ENCODE results near the gene PLXNB3.
"Not testable (repeated sequence)": the region's sequence is repeated elsewhere in the genome, so short reads cannot be mapped to it uniquely, and the experiment has no call there.

The PLXNB3 gene

DNA sequence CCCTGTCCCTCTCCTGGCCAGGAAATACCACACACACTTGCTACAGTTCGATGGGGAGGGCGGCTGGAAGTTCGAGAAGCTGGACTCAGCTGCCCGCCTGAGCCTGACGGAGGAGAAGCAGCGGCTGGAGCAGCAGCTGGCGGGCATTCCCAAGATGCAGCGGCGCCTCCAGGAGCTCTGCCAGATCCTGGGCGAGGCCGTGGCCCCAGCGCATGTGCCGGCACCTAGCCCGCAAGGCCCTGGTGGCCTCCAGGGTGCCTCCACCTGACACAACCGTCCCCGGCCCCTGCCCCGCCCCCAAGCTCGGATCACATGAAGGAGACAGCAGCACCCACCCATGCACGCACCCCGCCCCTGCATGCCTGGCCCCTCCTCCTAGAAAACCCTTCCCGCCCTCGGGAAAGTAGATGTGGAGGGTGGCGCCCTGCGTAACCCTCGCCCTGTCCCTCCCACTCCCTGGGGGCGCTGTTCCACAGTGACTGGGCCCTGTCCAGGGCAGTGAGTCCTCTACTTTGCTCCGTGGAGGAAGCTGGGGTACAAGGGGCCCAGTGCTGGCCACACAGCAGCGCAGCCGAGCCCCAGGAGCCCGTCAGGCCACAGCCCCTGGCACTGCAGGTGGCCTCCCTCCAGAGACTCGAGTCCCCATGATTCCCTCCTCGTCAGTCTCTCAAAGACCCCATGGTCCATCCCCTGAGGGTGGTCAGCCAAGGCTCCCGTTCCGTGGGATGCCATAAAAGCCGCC is 20.4 kb upstream of the PLXNB3 start:
- H3K4me3 ChIP-seq (ENCODE audit: low read length) = not testable (repeated sequence)

DNA sequence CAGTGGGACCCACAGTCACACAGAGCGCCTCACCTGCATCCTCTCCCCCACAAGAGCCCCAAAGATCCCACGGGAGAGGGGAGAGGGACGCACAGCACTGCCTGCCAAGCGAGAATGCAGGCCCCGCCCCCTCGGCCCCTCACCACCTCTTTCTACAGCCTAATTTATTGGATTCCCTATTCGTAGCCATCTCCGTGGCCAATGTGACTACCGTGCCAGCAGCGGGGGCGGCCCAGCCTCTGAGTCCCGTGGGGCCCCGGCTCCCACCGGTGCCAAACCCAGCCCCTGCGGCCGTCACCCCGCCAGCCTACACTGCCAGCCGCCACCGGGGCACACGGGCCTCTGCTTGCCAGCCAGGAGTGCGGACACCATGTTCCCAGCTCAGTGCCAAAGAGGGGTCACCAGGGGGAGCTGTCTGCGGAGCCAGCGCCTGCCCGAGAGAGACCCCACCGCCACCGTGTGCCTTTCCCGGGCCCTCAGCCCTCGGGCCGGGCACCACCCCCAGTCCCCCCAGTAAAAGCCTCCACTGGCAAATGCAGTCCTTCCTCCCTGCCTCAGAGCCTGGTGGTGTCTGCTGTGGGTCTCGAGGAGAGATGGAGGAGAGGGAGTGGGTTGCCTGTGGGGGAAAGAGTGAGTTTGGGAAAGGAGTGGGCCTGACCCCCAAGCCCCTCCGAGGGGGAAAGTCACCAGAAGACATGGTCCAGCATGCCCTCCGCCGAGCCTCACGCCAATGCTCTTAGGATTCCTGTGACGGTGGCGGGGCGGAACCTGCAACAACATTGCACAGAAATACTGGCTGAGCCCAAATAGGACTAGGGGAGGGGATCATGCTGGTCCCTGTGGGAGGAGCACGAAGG is 19.6 kb upstream of the PLXNB3 start:
- no peak overlapping the region for H3K27ac ChIP-seq (ENCODE audit: low read length)

More for the DNA sequence above, 20.4 kb upstream of the PLXNB3 start:
- H3K79me2 ChIP-seq (ENCODE audit: low read length); H4K20me1 ChIP-seq (ENCODE audit: insufficient read depth, low read length); H2AFZ ChIP-seq (ENCODE audit: low read length); H3K27ac ChIP-seq (ENCODE audit: low read length); H3K27me3 ChIP-seq (replicated peaks; ENCODE audit: insufficient read depth, low read length); H3K36me3 ChIP-seq (replicated peaks; ENCODE audit: insufficient read depth, low read length); H3K9me2 ChIP-seq (replicated peaks; ENCODE audit: insufficient read depth, low read length); H3K4me2 ChIP-seq (ENCODE audit: low read depth, low read length); H3K4me1 ChIP-seq (ENCODE audit: low read length); H3F3A ChIP-seq (ENCODE audit: insufficient read depth, low read length); H3K9me3 ChIP-seq (replicated peaks; ENCODE audit: insufficient read depth, low read length); DNase-seq; H3K9ac ChIP-seq (ENCODE audit: low read length): not testable (repeated sequence)

DNA sequence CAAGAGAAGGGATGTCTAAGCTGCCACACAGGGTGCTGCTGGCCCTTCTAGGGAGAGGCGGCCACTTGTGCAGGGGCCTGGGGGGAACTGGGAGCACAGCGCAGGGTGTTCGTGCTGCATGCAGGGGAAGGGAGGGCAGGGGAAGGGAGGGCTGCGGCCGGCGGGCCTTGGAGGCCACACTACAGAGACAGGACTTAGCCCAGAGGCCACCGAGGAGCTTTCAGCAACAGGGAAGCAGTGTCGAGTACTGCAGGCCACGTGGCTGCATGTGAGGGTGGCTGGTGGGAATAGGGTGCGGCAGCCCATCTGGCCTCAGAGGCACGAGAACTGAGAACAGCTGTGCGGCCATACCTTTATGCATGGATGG is 19.0 kb upstream of the PLXNB3 start:
- not testable (repeated sequence) for H4K20me1 ChIP-seq (ENCODE audit: insufficient read depth, low read length); H3K9ac ChIP-seq (ENCODE audit: low read length); H3K79me2 ChIP-seq (ENCODE audit: low read length); H2AFZ ChIP-seq (ENCODE audit: low read length); H3K36me3 ChIP-seq (replicated peaks; ENCODE audit: insufficient read depth, low read length); H3K4me2 ChIP-seq (ENCODE audit: low read depth, low read length); H3K9me2 ChIP-seq (replicated peaks; ENCODE audit: insufficient read depth, low read length); H3K27ac ChIP-seq (ENCODE audit: low read length); H3K9me3 ChIP-seq (replicated peaks; ENCODE audit: insufficient read depth, low read length); DNase-seq; H3K4me1 ChIP-seq (ENCODE audit: low read length); H3K4me3 ChIP-seq (ENCODE audit: low read length); H3K27me3 ChIP-seq (replicated peaks; ENCODE audit: insufficient read depth, low read length); H3F3A ChIP-seq (ENCODE audit: insufficient read depth, low read length)

More for the DNA sequence above, 19.6 kb upstream of the PLXNB3 start:
- H3K4me1 ChIP-seq (ENCODE audit: low read length) = no peaks in the 10 kb centered on the region
- no peaks in the 10 kb centered on the region for H3K27me3 ChIP-seq (replicated peaks; ENCODE audit: insufficient read depth, low read length)
- no peak overlapping the region for H2AFZ ChIP-seq (ENCODE audit: low read length)
- no peak overlapping the region for H3K4me2 ChIP-seq (ENCODE audit: low read depth, low read length)
- no peaks in the 10 kb centered on the region for H3K79me2 ChIP-seq (ENCODE audit: low read length)
- DNase-seq = no peak
- H3K4me3 ChIP-seq (ENCODE audit: low read length) = no peak overlapping the region
- H3K36me3 ChIP-seq (replicated peaks; ENCODE audit: insufficient read depth, low read length) = no peaks in the 10 kb centered on the region
- H3K9me2 ChIP-seq (replicated peaks; ENCODE audit: insufficient read depth, low read length) = no peaks in the 10 kb centered on the region
- no peaks in the 10 kb centered on the region for H4K20me1 ChIP-seq (ENCODE audit: insufficient read depth, low read length)
- H3K9ac ChIP-seq (ENCODE audit: low read length) = no peak overlapping the region
- no peaks in the 10 kb centered on the region for H3F3A ChIP-seq (ENCODE audit: insufficient read depth, low read length)
- H3K9me3 ChIP-seq (replicated peaks; ENCODE audit: insufficient read depth, low read length) = no peaks in the 10 kb centered on the region
- no peak for TF ChIP-seq EZH2 (optimal IDR thresholded peaks at IDR 0.05; ENCODE audit: low read depth, low read length)
- TF ChIP-seq, protein P1, sequence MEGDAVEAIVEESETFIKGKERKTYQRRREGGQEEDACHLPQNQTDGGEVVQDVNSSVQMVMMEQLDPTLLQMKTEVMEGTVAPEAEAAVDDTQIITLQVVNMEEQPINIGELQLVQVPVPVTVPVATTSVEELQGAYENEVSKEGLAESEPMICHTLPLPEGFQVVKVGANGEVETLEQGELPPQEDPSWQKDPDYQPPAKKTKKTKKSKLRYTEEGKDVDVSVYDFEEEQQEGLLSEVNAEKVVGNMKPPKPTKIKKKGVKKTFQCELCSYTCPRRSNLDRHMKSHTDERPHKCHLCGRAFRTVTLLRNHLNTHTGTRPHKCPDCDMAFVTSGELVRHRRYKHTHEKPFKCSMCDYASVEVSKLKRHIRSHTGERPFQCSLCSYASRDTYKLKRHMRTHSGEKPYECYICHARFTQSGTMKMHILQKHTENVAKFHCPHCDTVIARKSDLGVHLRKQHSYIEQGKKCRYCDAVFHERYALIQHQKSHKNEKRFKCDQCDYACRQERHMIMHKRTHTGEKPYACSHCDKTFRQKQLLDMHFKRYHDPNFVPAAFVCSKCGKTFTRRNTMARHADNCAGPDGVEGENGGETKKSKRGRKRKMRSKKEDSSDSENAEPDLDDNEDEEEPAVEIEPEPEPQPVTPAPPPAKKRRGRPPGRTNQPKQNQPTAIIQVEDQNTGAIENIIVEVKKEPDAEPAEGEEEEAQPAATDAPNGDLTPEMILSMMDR (IDR thresholded peaks at IDR 0.05; ENCODE audit: low read length) = no peak
- no peak for TF ChIP-seq EZH2phosphoT487 (IDR thresholded peaks at IDR 0.05; ENCODE audit: low read length)

DNA sequence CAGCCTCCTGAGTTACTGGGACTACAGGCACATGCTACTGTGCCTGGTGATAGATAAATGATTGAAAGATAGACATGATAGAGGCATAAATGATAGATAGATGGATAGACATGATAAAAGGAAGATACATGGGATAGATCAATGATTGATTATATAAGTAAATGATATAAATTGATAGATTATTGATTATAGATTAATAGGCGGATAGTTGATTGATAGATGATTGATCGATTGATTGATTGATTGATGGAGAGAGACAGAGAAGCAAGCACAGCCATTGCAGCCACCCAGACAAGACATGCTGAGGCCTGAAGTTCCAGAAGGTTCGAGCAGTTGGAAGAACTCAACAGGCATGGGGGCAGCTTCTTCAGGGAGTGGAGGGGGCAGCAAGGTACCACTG is 17.7 kb upstream of the PLXNB3 start:
- Histone ChIP-seq H3K27me3 (replicated peaks; ENCODE audit: insufficient read depth, low read length) (no peaks in the 10 kb centered on the region), H3K4me3 (ENCODE audit: low read length) (no peak overlapping the region), H3F3A (ENCODE audit: insufficient read depth, low read length) (no peaks in the 10 kb centered on the region), H3K27ac (ENCODE audit: low read length) (no peak overlapping the region), H3K9me3 (replicated peaks; ENCODE audit: insufficient read depth, low read length) (no peaks in the 10 kb centered on the region), H3K79me2 (ENCODE audit: low read length) (no peaks in the 10 kb centered on the region), H3K9ac (ENCODE audit: low read length) (no peak overlapping the region), H3K4me1 (ENCODE audit: low read length) (no peaks in the 10 kb centered on the region), H2AFZ (ENCODE audit: low read length) (no peak overlapping the region), H3K4me2 (ENCODE audit: low read depth, low read length) (no peak overlapping the region), H4K20me1 (ENCODE audit: insufficient read depth, low read length) (no peaks in the 10 kb centered on the region), H3K36me3 (replicated peaks; ENCODE audit: insufficient read depth, low read length) (no peaks in the 10 kb centered on the region), H3K9me2 (replicated peaks; ENCODE audit: insufficient read depth, low read length) (no peaks in the 10 kb centered on the region)
- TF ChIP-seq EZH2 (optimal IDR thresholded peaks at IDR 0.05; ENCODE audit: low read depth, low read length) = no peak
- TF ChIP-seq, protein P1 (IDR thresholded peaks at IDR 0.05; ENCODE audit: low read length) = no peak
- no peak for DNase-seq

DNA sequence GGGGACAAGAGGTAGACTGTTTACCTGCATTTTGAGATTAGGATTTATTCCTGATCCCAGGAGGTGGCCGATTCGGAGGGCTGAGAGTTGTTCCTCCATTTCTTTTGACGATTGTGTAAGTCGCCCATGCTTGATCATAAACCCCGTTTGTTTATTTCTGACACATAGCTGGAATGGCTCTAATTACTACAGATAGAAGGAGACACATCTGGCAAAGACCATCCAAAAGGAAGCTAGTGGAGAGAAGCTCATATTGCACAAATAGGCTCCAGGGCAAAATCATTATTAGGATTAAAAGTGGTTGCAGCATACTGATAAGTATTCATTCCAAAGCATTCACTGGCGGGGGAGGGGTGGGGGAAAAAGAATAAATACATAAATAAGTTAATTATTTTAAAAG is 17.1 kb upstream of the PLXNB3 start:
- H3F3A ChIP-seq (ENCODE audit: insufficient read depth, low read length); H3K36me3 ChIP-seq (replicated peaks; ENCODE audit: insufficient read depth, low read length); H4K20me1 ChIP-seq (ENCODE audit: insufficient read depth, low read length); H3K27me3 ChIP-seq (replicated peaks; ENCODE audit: insufficient read depth, low read length); H2AFZ ChIP-seq (ENCODE audit: low read length); H3K27ac ChIP-seq (ENCODE audit: low read length); DNase-seq; H3K79me2 ChIP-seq (ENCODE audit: low read length); H3K9ac ChIP-seq (ENCODE audit: low read length); H3K4me1 ChIP-seq (ENCODE audit: low read length); H3K4me2 ChIP-seq (ENCODE audit: low read depth, low read length); H3K9me2 ChIP-seq (replicated peaks; ENCODE audit: insufficient read depth, low read length); H3K9me3 ChIP-seq (replicated peaks; ENCODE audit: insufficient read depth, low read length); H3K4me3 ChIP-seq (ENCODE audit: low read length): not testable (repeated sequence)

DNA sequence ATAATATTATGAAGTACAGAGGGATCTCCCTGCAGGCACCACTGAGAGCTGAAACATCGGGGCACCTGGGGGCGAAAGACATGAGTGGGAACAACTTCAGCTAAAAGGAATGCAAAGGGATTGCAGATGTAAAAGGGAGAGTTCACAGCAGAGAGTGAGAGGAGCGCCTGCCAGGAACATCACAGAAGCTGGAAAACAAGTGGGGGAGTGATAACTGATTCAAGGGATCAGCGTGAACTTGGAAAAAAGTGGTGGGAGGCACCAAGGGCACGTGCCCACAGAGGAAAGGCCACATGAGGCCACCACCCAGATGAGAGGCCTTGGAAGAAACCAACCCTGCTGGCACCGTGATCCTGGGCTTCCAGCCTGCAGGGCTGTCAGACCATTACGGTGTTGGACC is 15.0 kb upstream of the PLXNB3 start:
- not testable (repeated sequence) for H3K79me2 ChIP-seq (ENCODE audit: low read length); H3K36me3 ChIP-seq (replicated peaks; ENCODE audit: insufficient read depth, low read length); H3K4me1 ChIP-seq (ENCODE audit: low read length); H4K20me1 ChIP-seq (ENCODE audit: insufficient read depth, low read length); H3F3A ChIP-seq (ENCODE audit: insufficient read depth, low read length); H3K27me3 ChIP-seq (replicated peaks; ENCODE audit: insufficient read depth, low read length); H3K4me2 ChIP-seq (ENCODE audit: low read depth, low read length); H3K4me3 ChIP-seq (ENCODE audit: low read length); H3K9me3 ChIP-seq (replicated peaks; ENCODE audit: insufficient read depth, low read length); H2AFZ ChIP-seq (ENCODE audit: low read length); DNase-seq; H3K9me2 ChIP-seq (replicated peaks; ENCODE audit: insufficient read depth, low read length); H3K9ac ChIP-seq (ENCODE audit: low read length); H3K27ac ChIP-seq (ENCODE audit: low read length)

Measured in MM.1S (cell line).